Keratinocyte (primary cell): ENCODE data around the gene C2orf42.

Experiments used
- EZH2 ChIP-seq: IDR thresholded peaks from one replicate; pipeline ENCODE4 v1.6.1; 2012; ENCODE audit warnings: inconsistent platforms, mild to moderate bottlenecking, low read length, moderate library complexity
- TF ChIP-seq, protein P1 (sequence below), 3 experiments: IDR thresholded peaks in 1 of 3; conservative IDR thresholded peaks in 1 of 3; optimal IDR thresholded peaks in 1 of 3; 2 replicates in 2 of 3; 3 replicates in 1 of 3; pipeline versions ENCODE3 to v1.5.1; 2011; ENCODE audit warnings: low read length in 3 of 3, mild to moderate bottlenecking in 3 of 3, moderate library complexity in 2 of 3, control low read depth in 1 of 3, inconsistent platforms in 1 of 3; ENCODE audit not compliant: insufficient read depth in 2 of 3; ENCODE audit errors: extremely low read depth in 1 of 3

- TF ChIP-seq EZH2: no peak
- TF ChIP-seq, protein P1, sequence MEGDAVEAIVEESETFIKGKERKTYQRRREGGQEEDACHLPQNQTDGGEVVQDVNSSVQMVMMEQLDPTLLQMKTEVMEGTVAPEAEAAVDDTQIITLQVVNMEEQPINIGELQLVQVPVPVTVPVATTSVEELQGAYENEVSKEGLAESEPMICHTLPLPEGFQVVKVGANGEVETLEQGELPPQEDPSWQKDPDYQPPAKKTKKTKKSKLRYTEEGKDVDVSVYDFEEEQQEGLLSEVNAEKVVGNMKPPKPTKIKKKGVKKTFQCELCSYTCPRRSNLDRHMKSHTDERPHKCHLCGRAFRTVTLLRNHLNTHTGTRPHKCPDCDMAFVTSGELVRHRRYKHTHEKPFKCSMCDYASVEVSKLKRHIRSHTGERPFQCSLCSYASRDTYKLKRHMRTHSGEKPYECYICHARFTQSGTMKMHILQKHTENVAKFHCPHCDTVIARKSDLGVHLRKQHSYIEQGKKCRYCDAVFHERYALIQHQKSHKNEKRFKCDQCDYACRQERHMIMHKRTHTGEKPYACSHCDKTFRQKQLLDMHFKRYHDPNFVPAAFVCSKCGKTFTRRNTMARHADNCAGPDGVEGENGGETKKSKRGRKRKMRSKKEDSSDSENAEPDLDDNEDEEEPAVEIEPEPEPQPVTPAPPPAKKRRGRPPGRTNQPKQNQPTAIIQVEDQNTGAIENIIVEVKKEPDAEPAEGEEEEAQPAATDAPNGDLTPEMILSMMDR (optimal IDR thresholded peaks at IDR 0.05 in 1 of 3, IDR thresholded peaks at IDR 0.05 in 1 of 3, conservative IDR thresholded peaks at IDR 0.05 in 1 of 3; ENCODE audit: extremely low read depth in 1 of 3, insufficient read depth in 2 of 3, low read length in 3 of 3): no peak
Measured at GRCh38 chr2:70141902-70142589, 48.8 kb downstream of the C2orf42 start.
